AG09309 (cell line): ENCODE data around the gene POLR3E.
A peak's percentile ranks its signal among the peaks of the same experiment; 100 is the strongest.

Experiments
- DNase-seq: peaks from one replicate; pipeline ENCODE4 v3.0.0-alpha.2; 2010; ENCODE audit warnings: low read depth
- H3K4me3 ChIP-seq: 2 replicates; pipeline ENCODE4 v1.5.1; 2011; ENCODE audit warnings: mild to moderate bottlenecking, low read depth, low read length, moderate library complexity; ENCODE audit not compliant: control insufficient read depth
- CTCF ChIP-seq: IDR thresholded peaks from 2 replicates; pipeline ENCODE4 v1.5.1; 2011; ENCODE audit warnings: mild to moderate bottlenecking, low read depth, low read length, inconsistent platforms; ENCODE audit not compliant: insufficient read depth, control insufficient read depth; ENCODE audit errors: missing control alignments

The POLR3E gene

DNA sequence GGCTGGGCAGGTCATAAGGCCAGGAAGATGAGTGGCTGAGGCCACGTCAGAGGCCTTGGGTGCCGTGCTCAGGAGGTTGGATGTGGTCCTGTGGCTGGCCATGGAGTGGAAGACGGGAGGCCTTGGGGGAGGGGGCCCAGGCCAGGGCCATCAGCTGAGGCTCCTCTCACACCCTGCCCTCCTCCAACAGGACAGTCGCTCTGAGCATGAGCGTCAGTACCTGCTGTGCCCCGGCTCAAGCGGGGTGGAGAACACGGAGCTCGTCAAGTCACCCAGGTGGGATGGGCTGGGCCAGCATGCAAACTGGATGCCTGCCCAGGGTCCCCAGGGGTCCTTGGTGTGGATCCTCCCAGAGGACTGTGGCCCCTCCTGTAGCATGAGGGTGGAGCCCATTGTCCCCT is 19.2 kb downstream of the POLR3E start:
- TF ChIP-seq CTCF: no peak
- H3K4me3 ChIP-seq: no peak overlapping the region
- no peak for DNase-seq

GRCh38 chr16:22317001-22317530 is 19.9 kb downstream of the POLR3E start:
- no peak for DNase-seq
- no peak overlapping the region for H3K4me3 ChIP-seq
- TF ChIP-seq CTCF: no peak

- DNase-seq: no peak
- TF ChIP-seq CTCF: no peak
- no peak overlapping the region for H3K4me3 ChIP-seq
Observed at GRCh38 chr16:22317625-22318024, 20.4 kb downstream of the POLR3E start.

- TF ChIP-seq CTCF: peak; percentile 65
- H3K4me3 ChIP-seq: no peak overlapping the region
- DNase-seq: no peak
Observed at GRCh38 chr16:22318690-22319358, 21.6 kb downstream of the POLR3E start.

DNA sequence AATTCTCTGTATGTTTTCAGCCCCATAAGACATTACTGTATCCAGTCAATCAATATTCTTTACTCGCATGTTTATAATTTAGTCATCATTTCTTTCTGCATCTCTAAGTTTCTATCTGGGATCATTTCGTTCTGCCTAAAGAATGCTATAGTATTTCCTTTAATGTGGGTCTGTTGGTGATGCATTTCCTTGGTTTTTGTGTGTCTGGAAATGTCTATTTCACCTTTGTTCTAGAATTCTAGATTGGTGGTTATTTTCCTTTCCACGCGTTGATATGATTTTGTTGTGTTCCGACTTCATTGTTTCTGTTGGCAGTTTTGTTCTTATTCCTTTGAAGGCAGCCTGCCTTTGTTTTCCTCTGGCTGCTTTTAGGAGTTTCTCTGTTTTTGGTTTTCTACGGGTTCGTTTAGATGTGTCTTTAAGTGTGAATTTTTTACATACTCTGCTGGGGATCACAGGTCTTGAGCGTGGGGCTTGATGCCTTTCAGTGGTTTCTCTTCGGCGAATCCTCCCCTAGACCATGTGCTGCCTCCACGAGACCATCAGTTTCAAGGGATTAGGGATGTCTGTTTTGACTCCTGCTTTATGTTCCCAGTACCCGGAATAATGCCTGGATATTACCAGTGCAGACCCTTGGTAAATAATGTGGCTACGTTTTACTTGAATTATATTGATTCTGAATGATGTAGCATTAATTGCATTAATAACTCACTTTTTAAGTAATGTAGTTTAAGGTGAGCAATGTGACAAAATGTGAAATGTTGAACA is 23.5 kb downstream of the POLR3E start:
- DNase-seq: no peak
- no peak overlapping the region for H3K4me3 ChIP-seq
- no peak for TF ChIP-seq CTCF

DNA sequence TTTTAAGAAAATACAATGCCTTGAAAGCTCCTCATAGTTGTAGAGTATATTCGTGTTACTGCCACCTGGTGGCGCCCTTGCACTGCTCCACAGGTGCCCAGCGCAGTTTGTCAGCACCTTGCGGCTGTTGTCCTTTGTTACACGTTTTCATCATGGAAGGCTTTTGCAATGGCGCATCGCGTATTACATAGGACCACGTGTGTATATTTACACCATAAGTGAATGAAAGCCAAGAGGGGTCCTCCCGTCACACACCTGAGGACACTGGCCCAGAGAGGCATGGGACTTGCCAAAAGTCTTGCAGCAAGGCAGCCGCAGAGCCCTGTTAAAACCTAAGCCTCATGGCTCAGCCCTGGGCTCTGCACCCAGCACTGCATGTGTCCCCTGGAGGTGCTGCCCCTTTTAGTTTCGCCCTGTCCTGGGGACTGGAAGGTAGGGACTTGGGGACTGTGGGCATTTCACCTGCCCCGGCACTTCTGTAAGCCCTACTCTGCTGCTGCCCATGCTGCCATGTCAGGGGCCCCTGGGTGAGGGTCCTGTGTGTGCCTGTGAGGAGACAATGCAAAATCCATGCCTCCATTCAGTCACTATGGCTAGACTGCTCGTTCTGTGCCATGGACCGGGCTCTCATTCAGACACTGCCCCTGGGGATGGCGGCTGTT is 24.3 kb downstream of the POLR3E start:
- no peak overlapping the region for H3K4me3 ChIP-seq
- TF ChIP-seq CTCF: peak; percentile 86
- DNase-seq: peak; percentile 32
